ENCODE results near the gene MEGF10.

GRCh38 chr5:127445328-127445727, 154.7 kb downstream of the MEGF10 start:
- TF ChIP-seq CTCF (conservative IDR thresholded peaks at IDR 0.05; ENCODE audit: low read length) (no peak), EZH2phosphoT487 (IDR thresholded peaks at IDR 0.05; ENCODE audit: borderline replicate concordance, low read depth, low read length) (no peak)

All from OCI-LY7 (cell line).